Measurements from ENCODE around the gene KIF1B.

DNA sequence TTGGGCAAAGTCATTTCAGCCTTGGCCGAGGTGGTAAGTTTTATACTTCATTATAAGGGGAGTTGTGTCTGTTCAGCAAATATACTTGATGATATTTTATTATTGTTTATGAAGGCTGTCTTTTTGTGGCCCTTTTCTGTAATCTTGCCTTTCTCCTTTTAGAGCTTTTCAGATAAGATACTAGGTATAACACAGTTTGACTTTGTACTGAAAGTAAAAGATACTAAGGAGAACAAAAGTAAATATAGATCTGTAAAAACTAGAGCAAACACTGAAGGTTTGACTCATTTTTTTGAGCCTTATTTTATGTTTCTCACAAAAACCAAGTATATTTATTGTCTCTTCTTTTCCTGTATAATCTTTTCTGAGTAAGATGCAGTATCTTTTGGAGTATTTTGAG is 61.9 kb downstream of the KIF1B start:
- TF ChIP-seq EZH2 (IDR thresholded peaks at IDR 0.05) (no peak), POLR2AphosphoS5 (IDR thresholded peaks at IDR 0.05; ENCODE audit: borderline replicate concordance, low read depth, low read length) (no peak), FOXP2 (optimal IDR thresholded peaks at IDR 0.05; ENCODE audit: control extremely low read depth, extremely low read length, insufficient read depth) (no peak)
